ENCODE data around the gene SBF2. TPM values are rescaled to one million over a fixed set of nuclear protein-coding genes. Genes with fewer than 3 reads are reported as not detected.

SBF2 gene
- total and polyA plus RNA-seq, 4 experiments from 2014 or later = 0.50 to 15.4 (median 10.2) TPM

GRCh38 chr11:9820260-9820659 is 473.8 kb downstream of the SBF2 start:
- no peak overlapping the region for H3K27ac Mint-ChIP-seq

GRCh38 chr11:9817191-9817590 is 476.8 kb downstream of the SBF2 start:
- H3K4me1 Mint-ChIP-seq = no peaks in the 10 kb centered on the region
- no peaks in the 10 kb centered on the region for H3K27me3 ChIP-seq (ENCODE audit: insufficient read depth, low read length)
- H3K9me3 ChIP-seq (ENCODE audit: control insufficient read depth in 1 of 2, low read length in 2 of 2) = no peaks in the 10 kb centered on the region
- no peaks in the 10 kb centered on the region for H3K9me3 Mint-ChIP-seq
- DNase-seq = no peak
- peaks cover 6% of the 10 kb centered on the region in 2 donors for H3K36me3 Mint-ChIP-seq
- H3K36me3 ChIP-seq (ENCODE audit: insufficient read depth, low read length) = no peaks in the 10 kb centered on the region
- no peaks in the 10 kb centered on the region for H3K27me3 Mint-ChIP-seq
- ChIA-PET POLR2A (ENCODE audit: partially characterized antibody) (no interaction called here), CTCF (ENCODE audit: partially characterized antibody) (no interaction called here)
- no peak overlapping the region for H3K27ac Mint-ChIP-seq
- H3K27ac ChIP-seq (ENCODE audit: low read depth, low read length) = no peak overlapping the region
- no peaks in the 10 kb centered on the region for H3K4me1 ChIP-seq (ENCODE audit: insufficient read depth, low read length)
- no peak overlapping the region for H3K4me3 Mint-ChIP-seq
- intact Hi-C loops (cut with micrococcal nuclease) = no loop called here
- no peak overlapping the region for H3K4me3 ChIP-seq (ENCODE audit: low read length in 2 of 2)

More at GRCh38 chr11:9820260-9820659, 473.8 kb downstream of the SBF2 start:
- Histone ChIP-seq H3K36me3 (ENCODE audit: insufficient read depth, low read length) (no peaks in the 10 kb centered on the region), H3K27ac (ENCODE audit: low read depth, low read length) (no peak overlapping the region), H3K27me3 (ENCODE audit: insufficient read depth, low read length) (no peaks in the 10 kb centered on the region), H3K4me1 (ENCODE audit: insufficient read depth, low read length) (no peaks in the 10 kb centered on the region), H3K9me3 (ENCODE audit: control insufficient read depth in 1 of 2, low read length in 2 of 2) (no peaks in the 10 kb centered on the region), H3K4me3 (ENCODE audit: low read length in 2 of 2) (no peak overlapping the region)
- POLR2A ChIA-PET (ENCODE audit: partially characterized antibody) = no interaction called here
- intact Hi-C loops (cut with micrococcal nuclease) = no loop called here
- CTCF ChIA-PET (ENCODE audit: partially characterized antibody) = no interaction called here
- H3K9me3 Mint-ChIP-seq = no peaks in the 10 kb centered on the region
- no peaks in the 10 kb centered on the region for H3K27me3 Mint-ChIP-seq
- H3K4me3 Mint-ChIP-seq = no peak overlapping the region
- H3K36me3 Mint-ChIP-seq = peaks cover 0 to 2% of the 10 kb centered on the region in 2 donors
- no peak for DNase-seq
- H3K4me1 Mint-ChIP-seq = no peaks in the 10 kb centered on the region

- no peak for DNase-seq
- intact Hi-C loops (cut with micrococcal nuclease) = no loop called here
- Histone ChIP-seq H3K4me3 (ENCODE audit: low read length in 2 of 2) (no peak overlapping the region), H3K4me1 (ENCODE audit: insufficient read depth, low read length) (no peaks in the 10 kb centered on the region), H3K27ac (ENCODE audit: low read depth, low read length) (no peak overlapping the region), H3K36me3 (ENCODE audit: insufficient read depth, low read length) (no peaks in the 10 kb centered on the region), H3K9me3 (ENCODE audit: control insufficient read depth in 1 of 2, low read length in 2 of 2) (no peaks in the 10 kb centered on the region), H3K27me3 (ENCODE audit: insufficient read depth, low read length) (no peaks in the 10 kb centered on the region)
- Mint-ChIP-seq H3K27me3 (no peaks in the 10 kb centered on the region), H3K9me3 (no peaks in the 10 kb centered on the region), H3K4me1 (no peaks in the 10 kb centered on the region), H3K36me3 (peaks cover 21% of the 10 kb centered on the region in 2 donors), H3K27ac (no peak overlapping the region), H3K4me3 (no peak overlapping the region)
- ChIA-PET CTCF (ENCODE audit: partially characterized antibody) (no interaction called here), POLR2A (ENCODE audit: partially characterized antibody) (no interaction called here)
Observed at GRCh38 chr11:9815486-9816136, 478.4 kb downstream of the SBF2 start.

- no peaks in the 10 kb centered on the region for H3K9me3 Mint-ChIP-seq
- no peak for DNase-seq
- no peak overlapping the region for H3K4me3 Mint-ChIP-seq
- H3K27me3 Mint-ChIP-seq = no peaks in the 10 kb centered on the region
- H3K9me3 ChIP-seq (ENCODE audit: control insufficient read depth in 1 of 2, low read length in 2 of 2) = no peaks in the 10 kb centered on the region
- H3K27ac ChIP-seq (ENCODE audit: low read depth, low read length) = no peak overlapping the region
- no peaks in the 10 kb centered on the region for H3K36me3 ChIP-seq (ENCODE audit: insufficient read depth, low read length)
- POLR2A ChIA-PET (ENCODE audit: partially characterized antibody) = no interaction called here
- no peaks in the 10 kb centered on the region for H3K27me3 ChIP-seq (ENCODE audit: insufficient read depth, low read length)
- intact Hi-C loops (cut with micrococcal nuclease) = no loop called here
- no peak overlapping the region for H3K4me3 ChIP-seq (ENCODE audit: low read length in 2 of 2)
- no peak overlapping the region for H3K27ac Mint-ChIP-seq
- no peaks in the 10 kb centered on the region for H3K4me1 Mint-ChIP-seq
- no peaks in the 10 kb centered on the region for H3K4me1 ChIP-seq (ENCODE audit: insufficient read depth, low read length)
- H3K36me3 Mint-ChIP-seq = peaks cover 23 to 25% of the 10 kb centered on the region in 2 donors
- CTCF ChIA-PET (ENCODE audit: partially characterized antibody) = no interaction called here
Observed at GRCh38 chr11:9814108-9814507, 479.9 kb downstream of the SBF2 start.

- Histone ChIP-seq H3K9me3 (ENCODE audit: control insufficient read depth in 1 of 2, low read length in 2 of 2) (no peaks in the 10 kb centered on the region), H3K4me1 (ENCODE audit: insufficient read depth, low read length) (no peaks in the 10 kb centered on the region), H3K4me3 (ENCODE audit: low read length in 2 of 2) (no peak overlapping the region), H3K27ac (ENCODE audit: low read depth, low read length) (no peak overlapping the region), H3K36me3 (ENCODE audit: insufficient read depth, low read length) (no peaks in the 10 kb centered on the region), H3K27me3 (ENCODE audit: insufficient read depth, low read length) (no peaks in the 10 kb centered on the region)
- DNase-seq = no peak
- intact Hi-C loops (cut with micrococcal nuclease) = no loop called here
- Mint-ChIP-seq H3K9me3 (no peaks in the 10 kb centered on the region), H3K27ac (no peak overlapping the region), H3K4me1 (no peaks in the 10 kb centered on the region), H3K27me3 (no peaks in the 10 kb centered on the region), H3K36me3 (peaks cover 47 to 60% of the 10 kb centered on the region in 2 donors), H3K4me3 (no peak overlapping the region)
- ChIA-PET POLR2A (ENCODE audit: partially characterized antibody) (no interaction called here), CTCF (ENCODE audit: partially characterized antibody) (interaction anchor here (0.6 kb wide), 1 partner anchor 690 kb away, joined by 3 read pairs; no protein-coding TSS in a partner anchor)
Observed at GRCh38 chr11:9808943-9809342, 485.1 kb downstream of the SBF2 start.

- ChIA-PET CTCF (ENCODE audit: partially characterized antibody) (no interaction called here), POLR2A (ENCODE audit: partially characterized antibody) (no interaction called here)
- Mint-ChIP-seq H3K27me3 (no peaks in the 10 kb centered on the region), H3K4me1 (no peaks in the 10 kb centered on the region), H3K27ac (no peak overlapping the region), H3K9me3 (no peaks in the 10 kb centered on the region), H3K36me3 (peaks cover 42 to 53% of the 10 kb centered on the region in 2 donors), H3K4me3 (no peak overlapping the region)
- H3K27ac ChIP-seq (ENCODE audit: low read depth, low read length) = no peak overlapping the region
- DNase-seq = no peak
- intact Hi-C loops (cut with micrococcal nuclease) = no loop called here
- H3K36me3 ChIP-seq (ENCODE audit: insufficient read depth, low read length) = no peaks in the 10 kb centered on the region
- H3K4me3 ChIP-seq (ENCODE audit: low read length in 2 of 2) = no peak overlapping the region
- no peaks in the 10 kb centered on the region for H3K9me3 ChIP-seq (ENCODE audit: control insufficient read depth in 1 of 2, low read length in 2 of 2)
- H3K27me3 ChIP-seq (ENCODE audit: insufficient read depth, low read length) = no peaks in the 10 kb centered on the region
- H3K4me1 ChIP-seq (ENCODE audit: insufficient read depth, low read length) = no peaks in the 10 kb centered on the region
Observed at GRCh38 chr11:9806946-9807687, 486.9 kb downstream of the SBF2 start.

GRCh38 chr11:9804419-9804902 is 489.6 kb downstream of the SBF2 start:
- CTCF ChIA-PET (ENCODE audit: partially characterized antibody) = no interaction called here

More at GRCh38 chr11:9804419-9804902, 489.6 kb downstream of the SBF2 start:
- Histone ChIP-seq H3K4me1 (ENCODE audit: insufficient read depth, low read length) (no peaks in the 10 kb centered on the region), H3K27ac (ENCODE audit: low read depth, low read length) (no peak overlapping the region), H3K9me3 (ENCODE audit: control insufficient read depth in 1 of 2, low read length in 2 of 2) (no peaks in the 10 kb centered on the region), H3K36me3 (ENCODE audit: insufficient read depth, low read length) (no peaks in the 10 kb centered on the region), H3K27me3 (ENCODE audit: insufficient read depth, low read length) (no peaks in the 10 kb centered on the region), H3K4me3 (ENCODE audit: low read length in 2 of 2) (no peak overlapping the region)
- POLR2A ChIA-PET (ENCODE audit: partially characterized antibody) = no interaction called here
- intact Hi-C loops (cut with micrococcal nuclease) = no loop called here
- Mint-ChIP-seq H3K4me1 (no peaks in the 10 kb centered on the region), H3K4me3 (no peak overlapping the region), H3K9me3 (no peaks in the 10 kb centered on the region), H3K27ac (no peak overlapping the region), H3K36me3 (peaks cover 28 to 38% of the 10 kb centered on the region in 2 donors), H3K27me3 (no peaks in the 10 kb centered on the region)
- DNase-seq = no peak
